ENCODE results near the gene DPM2. TPM values are rescaled to one million over a fixed set of nuclear protein-coding genes. Genes with fewer than 3 reads are reported as not detected.

The DPM2 gene
- total RNA-seq, 1 donor from 2014 or later = 14.0 TPM

- H3K4me3 ChIP-seq = no peak overlapping the region
- TF ChIP-seq CTCF (IDR thresholded peaks at IDR 0.05; ENCODE audit: borderline replicate concordance) = no peak
- no peak for DNase-seq
- H3K36me3 ChIP-seq = no peaks in the 10 kb centered on the region
- H3K27ac ChIP-seq (replicated peaks) = no peak overlapping the region
- intact Hi-C loops (cut with micrococcal nuclease) = no loop called here
- peaks cover 58% of the 10 kb centered on the region for H3K4me1 ChIP-seq
- peaks cover 6% of the 10 kb centered on the region for H3K9me3 ChIP-seq (replicated peaks)
- H3K27me3 ChIP-seq (ENCODE audit: low read depth) = no peaks in the 10 kb centered on the region
Measured at GRCh38 chr9:127961155-127961490, 23.5 kb upstream of the DPM2 start.

GRCh38 chr9:127960410-127961154 is 22.9 kb upstream of the DPM2 start:
- Histone ChIP-seq H3K4me1 (peaks cover 58% of the 10 kb centered on the region), H3K36me3 (no peaks in the 10 kb centered on the region), H3K27me3 (ENCODE audit: low read depth) (no peaks in the 10 kb centered on the region), H3K4me3 (no peak overlapping the region), H3K9me3 (replicated peaks) (peaks cover 6% of the 10 kb centered on the region), H3K27ac (replicated peaks) (peak overlapping the region; percentile 70)
- intact Hi-C loops (cut with micrococcal nuclease) = no loop called here
- TF ChIP-seq CTCF (IDR thresholded peaks at IDR 0.05; ENCODE audit: borderline replicate concordance) = no peak
- no peak for DNase-seq

- Histone ChIP-seq H3K4me3 (no peak overlapping the region), H3K9me3 (replicated peaks) (peaks cover 6% of the 10 kb centered on the region), H3K36me3 (no peaks in the 10 kb centered on the region), H3K27ac (replicated peaks) (peak overlapping the region; percentile 70), H3K4me1 (peaks cover 58% of the 10 kb centered on the region), H3K27me3 (ENCODE audit: low read depth) (no peaks in the 10 kb centered on the region)
- TF ChIP-seq CTCF (IDR thresholded peaks at IDR 0.05; ENCODE audit: borderline replicate concordance) = no peak
- intact Hi-C loops (cut with micrococcal nuclease) = no loop called here
- DNase-seq = no peak
Measured at GRCh38 chr9:127959841-127960409, 22.3 kb upstream of the DPM2 start.

DNA sequence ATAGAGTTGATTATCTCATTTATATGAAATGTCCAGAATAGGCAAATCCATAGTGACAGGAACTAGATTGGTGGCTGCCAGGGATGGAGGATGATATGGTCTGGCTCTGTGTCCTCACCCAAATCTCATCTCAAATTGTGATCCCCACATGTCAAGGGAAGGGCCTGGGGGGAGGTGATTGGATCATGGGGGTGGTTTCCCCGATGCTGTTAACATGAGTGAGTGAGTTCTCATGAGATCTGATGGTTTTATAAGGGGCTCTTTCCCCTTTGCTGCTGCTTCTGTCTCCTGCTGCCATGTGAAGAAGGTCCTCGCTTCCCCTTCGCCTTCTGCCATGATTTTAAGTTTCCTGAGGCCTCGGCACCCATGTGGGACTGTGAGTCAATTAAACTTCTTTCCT is 21.7 kb upstream of the DPM2 start:
- TF ChIP-seq CTCF (IDR thresholded peaks at IDR 0.05; ENCODE audit: borderline replicate concordance) = no peak
- Histone ChIP-seq H3K4me1 (peaks cover 58% of the 10 kb centered on the region), H3K27ac (replicated peaks) (no peak overlapping the region), H3K4me3 (no peak overlapping the region), H3K27me3 (ENCODE audit: low read depth) (no peaks in the 10 kb centered on the region), H3K36me3 (no peaks in the 10 kb centered on the region), H3K9me3 (replicated peaks) (peaks cover 6% of the 10 kb centered on the region)
- intact Hi-C loops (cut with micrococcal nuclease) = no loop called here
- no peak for DNase-seq

GRCh38 chr9:127958728-127959127 is 21.1 kb upstream of the DPM2 start:
- Histone ChIP-seq H3K4me1 (peaks cover 58% of the 10 kb centered on the region), H3K27me3 (ENCODE audit: low read depth) (no peaks in the 10 kb centered on the region), H3K9me3 (replicated peaks) (peaks cover 6% of the 10 kb centered on the region), H3K4me3 (no peak overlapping the region), H3K27ac (replicated peaks) (no peak overlapping the region), H3K36me3 (no peaks in the 10 kb centered on the region)
- intact Hi-C loops (cut with micrococcal nuclease) = no loop called here
- no peak for DNase-seq
- no peak for TF ChIP-seq CTCF (IDR thresholded peaks at IDR 0.05; ENCODE audit: borderline replicate concordance)
